ENCODE measurements around the gene ARPC2. TPM values are rescaled to one million over a fixed set of nuclear protein-coding genes. Genes with fewer than 3 reads are reported as not detected.

Gene ARPC2
- total and polyA plus RNA-seq, 8 donors: 229 to 452 (median 256) TPM

DNA sequence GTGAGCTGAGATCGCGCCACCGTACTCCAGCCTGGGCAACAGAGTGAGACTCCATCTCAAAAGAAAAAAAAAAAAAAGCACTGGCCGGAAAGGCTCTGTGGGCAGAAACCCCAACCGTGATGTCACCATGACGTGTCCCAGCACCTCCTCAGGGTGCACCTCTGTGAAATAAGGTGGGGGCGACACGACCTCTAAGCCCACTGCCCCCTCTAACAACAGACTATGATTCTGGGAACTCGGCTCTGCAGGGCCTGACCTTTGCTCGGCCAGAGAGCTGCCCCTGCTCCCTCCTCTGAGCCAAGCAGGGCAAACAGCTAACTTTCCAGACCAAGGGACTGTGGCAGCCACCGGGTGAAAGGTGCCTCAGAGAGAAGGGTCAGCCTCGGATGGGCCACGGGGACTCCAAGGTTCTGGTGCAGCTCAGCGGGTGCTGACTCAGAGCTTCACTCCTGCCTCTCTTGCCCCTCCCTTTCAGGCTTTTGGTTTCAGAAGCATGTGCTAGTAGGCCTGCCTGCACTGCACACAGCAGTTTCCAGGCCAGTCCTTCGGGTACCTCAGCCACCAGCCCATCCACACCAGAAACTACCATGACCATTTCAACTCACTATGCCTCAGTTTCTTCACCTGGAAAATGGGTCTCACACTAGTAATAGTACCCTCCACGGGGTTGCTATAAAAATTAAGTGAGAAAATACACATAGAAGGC, 67.3 kb downstream of the ARPC2 start:
- H3K4me3 ChIP-seq: no peak overlapping the region
- H3K27me3 ChIP-seq: no peaks in the 10 kb centered on the region
- DNase-seq (peak in 2 of 4 donors; percentile 29 to 61), ATAC-seq (peak; percentile 11)
- peaks cover 5 to 51% of the 10 kb centered on the region in 2 donors for H3K36me3 ChIP-seq
- TF ChIP-seq, protein P1, sequence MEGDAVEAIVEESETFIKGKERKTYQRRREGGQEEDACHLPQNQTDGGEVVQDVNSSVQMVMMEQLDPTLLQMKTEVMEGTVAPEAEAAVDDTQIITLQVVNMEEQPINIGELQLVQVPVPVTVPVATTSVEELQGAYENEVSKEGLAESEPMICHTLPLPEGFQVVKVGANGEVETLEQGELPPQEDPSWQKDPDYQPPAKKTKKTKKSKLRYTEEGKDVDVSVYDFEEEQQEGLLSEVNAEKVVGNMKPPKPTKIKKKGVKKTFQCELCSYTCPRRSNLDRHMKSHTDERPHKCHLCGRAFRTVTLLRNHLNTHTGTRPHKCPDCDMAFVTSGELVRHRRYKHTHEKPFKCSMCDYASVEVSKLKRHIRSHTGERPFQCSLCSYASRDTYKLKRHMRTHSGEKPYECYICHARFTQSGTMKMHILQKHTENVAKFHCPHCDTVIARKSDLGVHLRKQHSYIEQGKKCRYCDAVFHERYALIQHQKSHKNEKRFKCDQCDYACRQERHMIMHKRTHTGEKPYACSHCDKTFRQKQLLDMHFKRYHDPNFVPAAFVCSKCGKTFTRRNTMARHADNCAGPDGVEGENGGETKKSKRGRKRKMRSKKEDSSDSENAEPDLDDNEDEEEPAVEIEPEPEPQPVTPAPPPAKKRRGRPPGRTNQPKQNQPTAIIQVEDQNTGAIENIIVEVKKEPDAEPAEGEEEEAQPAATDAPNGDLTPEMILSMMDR (IDR thresholded peaks at IDR 0.05): no peak
- peak overlapping the region; percentile 98 for H3K27ac ChIP-seq
- intact Hi-C loops (cut with DNase I): no loop called here
- H3K4me1 ChIP-seq: peaks cover 60 to 82% of the 10 kb centered on the region in 2 donors
- no peaks in the 10 kb centered on the region for H3K9me3 ChIP-seq

DNA sequence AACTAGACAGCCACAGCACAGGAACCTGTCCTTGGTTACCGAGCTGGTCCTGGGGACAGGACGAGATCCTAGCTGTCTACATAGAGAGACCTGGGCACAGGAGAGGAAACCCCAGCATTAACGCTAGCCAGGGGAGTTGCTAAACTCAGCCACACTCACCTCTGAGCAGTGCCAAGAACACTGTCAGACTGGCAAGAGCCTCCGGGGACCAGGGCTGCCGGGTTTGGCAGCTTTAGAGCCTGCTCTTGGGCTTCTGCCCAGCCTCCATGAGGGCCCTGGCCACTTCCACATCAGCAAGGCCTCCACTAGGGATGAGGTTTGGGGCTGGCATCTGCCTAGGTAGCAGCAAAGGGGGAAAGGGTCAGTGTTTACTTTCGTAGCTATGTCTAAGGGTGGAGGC, 68.6 kb downstream of the ARPC2 start:
- intact Hi-C loops (cut with DNase I): no loop called here
- Histone ChIP-seq H3K4me3 (peak overlapping the region in 1 of 2 donors; percentile 41), H3K4me1 (peaks cover 72 to 95% of the 10 kb centered on the region in 2 donors), H3K36me3 (peaks cover 0 to 37% of the 10 kb centered on the region in 2 donors), H3K9me3 (no peaks in the 10 kb centered on the region), H3K27me3 (no peaks in the 10 kb centered on the region), H3K27ac (peak overlapping the region; percentile 98)
- DNase-seq (peak in 1 of 4 donors; percentile 69), ATAC-seq (peak; percentile 19)
- TF ChIP-seq, protein P1 (IDR thresholded peaks at IDR 0.05): no peak

DNA sequence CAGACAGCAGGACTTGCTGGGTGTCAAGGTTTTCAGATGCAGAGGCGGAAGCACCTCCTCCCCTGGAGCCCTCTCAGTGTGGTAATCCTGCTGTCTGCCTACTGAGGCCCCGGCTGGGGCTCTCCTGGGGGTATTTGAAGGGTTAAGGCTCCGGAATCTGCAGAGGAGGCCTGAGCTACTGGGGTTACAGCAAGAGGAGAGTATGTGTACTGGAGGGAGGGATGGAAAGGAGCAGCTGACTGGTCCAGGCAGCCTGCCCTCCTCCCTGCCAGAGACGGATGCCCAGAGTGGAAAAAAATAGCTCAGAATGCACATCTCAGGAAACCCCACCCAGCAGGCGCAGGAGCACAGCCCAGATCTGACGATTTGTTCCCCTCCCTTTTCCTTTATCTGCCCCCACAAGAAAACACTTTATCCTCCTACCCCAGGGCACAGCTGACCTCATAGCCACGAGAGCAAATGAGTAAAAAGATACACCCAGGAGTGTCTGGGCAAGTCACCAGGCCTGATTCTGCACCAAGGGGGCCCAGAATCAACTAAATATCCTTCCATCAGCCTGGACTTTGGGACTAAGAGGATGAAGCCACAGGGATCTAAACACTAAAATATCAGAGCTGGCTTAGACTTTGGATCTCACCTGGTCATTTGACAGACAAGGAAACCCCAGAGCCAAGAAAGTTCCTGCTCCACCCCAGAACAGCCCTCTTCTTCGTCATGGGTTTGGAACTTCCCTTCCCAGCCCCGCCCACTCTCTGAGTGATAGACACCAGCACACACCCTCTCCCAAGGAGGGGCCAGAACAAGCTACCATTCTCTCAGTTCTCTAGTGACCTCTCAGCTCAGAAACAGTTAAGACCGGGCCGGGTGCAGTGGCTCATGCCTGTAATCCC, 69.8 kb downstream of the ARPC2 start:
- peak overlapping the region; percentile 24 to 41 for H3K4me3 ChIP-seq
- TF ChIP-seq, protein P1 (IDR thresholded peaks at IDR 0.05): no peak
- peak overlapping the region; percentile 98 for H3K27ac ChIP-seq
- H3K9me3 ChIP-seq: no peaks in the 10 kb centered on the region
- intact Hi-C loops (cut with DNase I): no loop called here
- H3K36me3 ChIP-seq: peaks cover 0 to 25% of the 10 kb centered on the region in 2 donors
- no peaks in the 10 kb centered on the region for H3K27me3 ChIP-seq
- peak; percentile 79 for ATAC-seq
- DNase-seq: peak in 3 of 4 donors; percentile 87 to 93 (median 88)
- peaks cover 74 to 98% of the 10 kb centered on the region in 2 donors for H3K4me1 ChIP-seq

DNA sequence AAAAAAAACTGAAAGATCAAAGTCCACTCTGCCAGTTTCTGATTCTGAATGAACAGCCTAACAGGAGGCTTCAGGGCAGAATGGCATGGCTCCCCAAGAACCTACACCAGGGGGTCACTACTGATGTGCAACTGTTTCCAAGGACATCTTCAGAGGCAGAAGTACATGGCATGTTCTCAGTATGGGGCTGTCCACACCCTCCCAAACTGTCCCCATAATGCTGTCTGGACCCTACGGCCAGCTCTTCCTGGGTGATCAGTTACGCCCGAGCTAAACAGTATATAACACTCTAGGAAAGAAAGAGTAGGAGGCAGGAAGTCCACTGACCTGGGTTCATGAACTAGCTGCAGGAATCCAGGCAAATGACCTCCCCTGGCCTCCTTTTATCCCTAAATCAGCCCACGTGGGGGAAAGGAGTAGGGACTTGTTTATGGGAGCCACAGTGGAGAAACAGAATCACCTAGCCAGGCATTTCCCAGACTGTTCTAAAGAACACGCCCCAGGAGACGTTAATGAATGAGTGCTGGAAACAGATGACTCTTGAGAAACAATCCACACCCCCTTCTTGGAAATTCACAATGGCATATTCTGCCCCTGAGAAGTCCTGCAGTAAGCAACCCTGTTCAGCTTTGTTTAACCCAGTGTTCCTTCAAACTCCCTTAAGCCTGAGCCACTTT, 72.8 kb downstream of the ARPC2 start:
- intact Hi-C loops (cut with DNase I): no loop called here
- Histone ChIP-seq H3K27ac (peak overlapping the region; percentile 98), H3K27me3 (no peaks in the 10 kb centered on the region), H3K4me3 (peak overlapping the region; percentile 75 to 95), H3K36me3 (no peaks in the 10 kb centered on the region), H3K9me3 (no peaks in the 10 kb centered on the region), H3K4me1 (peaks cover 66 to 93% of the 10 kb centered on the region in 2 donors)
- DNase-seq (no peak), ATAC-seq (peak; percentile 8)
- TF ChIP-seq, protein P1 (IDR thresholded peaks at IDR 0.05): no peak
